Measurements from ENCODE around the gene FRS2.
"Not testable (repeated sequence)": the region's sequence is repeated elsewhere in the genome, so short reads cannot be mapped to it uniquely, and the experiment has no call there.

Gene FRS2

DNA sequence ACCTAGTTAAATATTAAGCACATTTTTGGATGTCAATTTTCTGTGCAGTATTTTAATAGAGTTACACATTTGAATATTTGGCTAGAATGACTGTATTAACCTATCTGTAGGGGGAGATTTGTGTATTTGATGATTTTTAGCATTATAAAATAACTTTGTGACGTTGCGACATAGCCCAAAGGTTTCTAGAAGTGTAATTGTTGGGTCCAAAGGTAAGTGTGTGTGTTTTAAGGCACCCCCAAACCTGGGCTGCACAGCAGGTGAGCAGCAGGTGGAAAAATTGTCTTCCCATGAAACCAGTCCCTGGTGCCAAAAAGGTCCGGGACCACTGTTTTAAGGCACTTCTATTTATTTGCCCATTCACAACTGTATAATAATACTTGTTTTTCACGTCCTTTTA lies 118.3 kb downstream of the FRS2 start:
- no peak for DNase-seq

DNA sequence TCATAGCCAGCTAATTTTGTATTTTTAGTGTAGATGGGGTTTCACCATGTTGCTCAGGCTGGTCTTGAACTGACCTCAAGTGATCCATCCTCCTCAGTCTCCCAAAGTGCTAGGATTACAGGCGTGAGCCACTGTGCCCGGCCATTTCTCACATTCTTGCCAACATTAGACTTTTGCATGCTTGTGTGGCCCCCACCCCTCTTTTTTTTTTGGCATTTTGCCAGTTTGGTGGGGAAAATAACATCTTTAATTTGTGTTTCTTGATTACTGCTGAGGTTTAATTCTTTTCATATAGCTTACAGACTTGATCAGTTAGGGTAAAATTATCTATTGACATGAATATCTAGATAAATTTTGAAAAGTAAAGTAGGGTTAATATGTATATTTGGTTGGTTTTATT lies 118.9 kb downstream of the FRS2 start:
- no peak for DNase-seq

DNA sequence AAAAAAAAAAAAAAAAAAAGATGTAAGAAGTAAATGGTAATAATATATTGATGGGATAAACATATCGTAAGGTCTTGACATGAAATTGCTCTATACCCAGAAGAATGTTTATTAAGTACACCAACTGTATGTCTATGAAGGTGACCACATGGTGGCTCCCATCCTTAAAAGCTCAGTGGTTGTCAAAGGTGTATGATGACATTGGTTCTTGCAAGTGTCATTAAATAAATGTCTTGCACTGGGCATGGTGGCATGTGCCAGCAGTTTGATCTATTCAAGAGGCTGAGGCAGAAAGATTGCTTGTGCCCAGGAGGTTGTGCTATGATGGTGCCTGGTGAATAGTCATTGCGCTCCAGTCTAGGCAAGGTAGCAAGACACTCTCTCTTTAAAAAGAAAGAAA lies 125.5 kb downstream of the FRS2 start:
- no peak for DNase-seq

DNA sequence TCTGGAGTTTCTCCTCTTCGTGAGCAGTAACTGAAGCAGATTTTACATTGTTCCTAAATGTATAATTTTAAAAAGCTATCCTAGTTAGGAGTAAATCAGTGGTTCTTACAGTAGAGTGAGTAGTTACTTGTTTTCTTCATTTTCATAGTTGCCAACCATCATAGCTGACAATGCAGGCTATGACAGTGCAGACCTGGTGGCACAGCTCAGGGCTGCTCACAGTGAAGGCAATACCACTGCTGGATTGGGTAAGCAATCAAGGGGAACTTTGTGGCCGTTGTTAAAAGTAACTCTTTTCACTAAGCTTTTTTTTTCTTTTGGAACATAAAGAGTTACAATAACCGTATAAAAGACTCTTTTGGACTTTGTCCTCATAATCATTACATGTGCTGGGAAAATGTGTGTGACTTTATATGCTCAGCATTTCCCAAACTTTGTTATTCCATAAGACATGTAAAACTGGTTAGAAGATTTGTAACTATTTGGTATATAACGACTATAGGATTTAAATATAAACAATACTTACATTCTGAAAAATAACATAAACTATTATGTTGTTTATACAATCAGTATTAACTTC lies 128.1 kb downstream of the FRS2 start:
- DNase-seq, result no peak

DNA sequence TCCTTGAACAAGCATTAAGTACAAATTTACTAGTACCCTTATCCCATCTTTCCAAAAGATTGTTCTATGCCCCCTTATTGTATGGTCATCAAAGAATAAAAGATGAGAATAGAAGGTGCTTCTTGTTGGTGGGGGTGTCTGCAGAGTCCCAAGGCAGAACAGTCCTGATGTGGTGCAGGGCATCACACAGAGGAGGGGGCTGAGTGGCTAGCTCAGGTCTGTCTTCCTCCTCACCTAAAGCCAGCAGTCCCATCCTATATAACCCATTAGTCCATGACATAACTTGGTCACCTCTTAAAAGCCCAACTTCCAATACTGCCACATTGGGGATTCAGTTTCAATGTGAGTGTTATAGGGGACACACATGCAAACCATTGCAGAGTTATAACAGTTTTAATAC lies 130.6 kb downstream of the FRS2 start:
- DNase-seq, result no peak

DNA sequence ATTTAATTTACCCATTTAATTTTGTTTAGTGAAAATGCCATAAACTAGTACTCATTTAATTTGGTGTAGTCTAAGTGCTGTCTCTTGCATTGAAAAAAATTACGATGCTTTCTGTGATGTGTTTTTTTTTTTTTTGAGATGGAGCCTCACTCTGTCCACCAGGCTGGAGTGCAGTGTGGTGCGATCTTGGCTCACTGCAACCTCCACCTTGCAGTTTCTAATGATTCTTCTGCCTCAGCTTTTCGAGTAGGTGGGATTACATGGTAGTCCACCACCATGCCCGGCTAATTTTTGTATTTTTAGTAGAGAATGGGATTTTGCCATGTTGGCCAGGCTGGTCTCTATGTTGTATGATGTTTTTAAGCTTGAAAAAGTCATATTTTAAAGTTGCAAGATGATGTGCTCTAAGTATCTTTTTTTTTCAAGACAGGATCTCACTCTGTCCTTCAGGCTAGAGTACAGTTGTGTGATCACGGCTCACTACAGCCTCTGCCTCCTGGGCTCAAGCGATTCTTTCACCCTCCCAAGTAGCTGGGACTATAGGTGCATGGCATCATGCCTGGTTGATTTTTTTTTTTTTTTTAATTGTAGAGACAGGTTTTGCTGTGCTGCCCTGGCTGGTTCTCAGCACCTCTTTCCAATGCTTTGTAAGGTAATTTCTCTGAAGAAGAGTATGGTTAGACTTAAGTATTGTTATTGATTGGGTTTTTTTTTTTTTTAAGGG lies 131.9 kb downstream of the FRS2 start:
- no peak for DNase-seq

DNA sequence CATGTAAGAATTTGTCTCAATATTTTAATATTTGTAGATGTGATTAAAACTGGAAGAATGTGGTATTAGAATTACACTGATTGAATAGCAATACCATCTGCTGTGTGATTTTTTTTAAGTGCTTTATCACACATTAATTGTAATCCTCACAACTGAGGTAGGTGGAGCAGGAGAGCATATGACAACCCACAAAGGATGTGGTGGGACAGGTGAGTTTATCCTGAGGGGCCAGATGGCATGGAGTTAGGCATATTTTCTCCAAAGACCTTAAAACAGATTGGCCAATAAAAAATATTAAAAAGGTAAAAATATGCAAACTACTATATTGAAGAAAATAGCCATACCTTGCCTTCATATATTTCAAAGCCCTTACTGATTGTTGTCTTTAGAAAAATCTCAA lies 132.8 kb downstream of the FRS2 start:
- DNase-seq, result no peak

DNA sequence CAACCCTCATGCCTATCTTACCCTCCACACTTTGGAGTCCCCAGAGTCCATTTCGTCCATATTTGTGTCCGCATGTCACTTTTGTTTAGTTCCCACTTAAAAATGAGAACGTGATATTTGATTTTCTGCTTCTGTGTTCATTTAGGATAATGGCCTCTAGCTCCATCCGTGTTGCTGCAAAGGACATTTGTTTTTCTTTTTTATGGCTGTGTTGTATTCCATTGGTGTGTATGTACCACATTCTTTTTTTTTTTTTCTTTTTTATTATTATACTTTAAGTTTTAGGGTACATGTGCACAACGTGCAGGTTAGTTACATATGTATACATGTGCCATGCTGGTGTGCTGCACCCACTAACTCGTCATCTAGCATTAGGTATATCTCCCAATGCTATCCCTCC lies 133.4 kb downstream of the FRS2 start:
- not testable (repeated sequence) for DNase-seq

DNA sequence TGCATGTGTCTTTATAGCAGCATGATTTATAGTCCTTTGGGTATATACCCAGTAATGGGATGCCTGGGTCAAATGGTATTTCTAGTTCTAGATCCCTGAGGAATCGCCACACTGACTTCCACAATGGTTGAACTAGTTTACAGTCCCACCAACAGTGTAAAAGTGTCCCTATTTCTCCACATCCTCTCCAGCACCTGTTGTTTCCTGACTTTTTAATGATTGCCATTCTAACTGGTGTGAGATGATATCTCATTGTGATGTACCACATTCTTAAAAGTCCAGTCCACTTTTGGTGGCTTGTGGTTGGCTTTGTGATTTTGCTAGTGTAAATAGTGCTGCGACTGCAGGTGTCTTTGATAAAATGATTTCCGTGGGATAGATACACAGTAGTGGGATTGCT lies 134.1 kb downstream of the FRS2 start:
- DNase-seq, result not testable (repeated sequence)

DNA sequence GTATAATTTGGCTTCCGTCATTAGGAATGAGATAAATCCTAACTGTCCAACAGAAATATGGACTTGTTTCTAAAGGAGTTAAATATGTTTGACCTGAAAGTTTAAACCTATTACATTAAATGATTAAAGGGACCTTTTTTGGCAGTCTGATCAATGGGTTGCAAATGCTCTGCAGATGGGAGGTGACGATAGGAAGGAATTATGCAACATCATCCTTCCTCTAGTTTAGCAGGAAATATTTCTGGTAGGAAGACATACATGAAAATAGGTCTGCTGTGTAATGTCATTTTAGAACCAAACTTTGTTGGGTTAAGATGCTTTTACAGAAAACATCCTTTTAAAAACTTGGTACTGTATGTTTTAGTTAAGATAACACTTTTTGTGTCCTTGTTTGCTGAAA lies 137.9 kb downstream of the FRS2 start:
- no peak for DNase-seq

DNA sequence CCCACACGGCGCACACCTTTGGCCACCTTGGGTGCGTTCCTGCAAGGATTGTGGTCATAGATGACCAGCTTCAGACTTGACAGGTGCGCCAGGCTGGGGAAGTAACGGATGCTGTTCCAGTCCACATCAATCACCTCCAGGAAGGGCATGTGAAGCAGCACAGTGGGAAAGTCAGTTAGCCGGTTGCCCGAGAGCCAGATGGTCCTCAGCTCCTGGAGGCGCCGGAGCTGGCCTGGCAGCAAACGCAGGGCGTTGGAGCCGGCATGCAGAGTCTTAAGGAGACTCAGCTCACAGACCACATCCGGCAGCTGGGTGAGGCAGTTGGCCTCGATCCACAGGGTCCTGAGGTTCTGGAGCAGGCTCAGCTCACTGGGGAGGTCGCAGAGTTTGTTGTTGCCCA lies 139.9 kb downstream of the FRS2 start:
- no peak for DNase-seq

DNA sequence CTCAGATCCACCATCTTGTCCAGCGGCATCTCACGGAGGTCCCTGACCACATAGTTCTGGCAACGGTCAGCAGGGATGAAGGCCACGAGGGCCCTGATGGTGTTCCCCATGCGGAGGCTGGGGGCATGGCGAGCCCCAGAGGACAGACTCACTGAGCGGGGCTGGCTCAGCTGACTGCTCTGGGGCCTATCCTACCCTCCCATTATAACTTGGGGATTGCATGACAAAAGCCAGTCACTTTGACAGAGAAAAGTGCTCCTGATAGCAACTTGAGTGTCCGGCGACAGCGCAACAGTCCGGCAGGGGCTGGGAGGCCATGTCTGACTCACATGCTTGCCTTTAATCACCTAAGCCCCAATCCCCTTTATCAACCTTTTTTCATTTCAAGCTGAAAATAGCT lies 140.5 kb downstream of the FRS2 start, which contains the start of gene LRRC10:
LRRC10 (minus strand) TSS at position 179 of the 400 bp plus-strand sequence; CDS start at position 110, 69 bp downstream.
- DNase-seq, result no peak

DNA sequence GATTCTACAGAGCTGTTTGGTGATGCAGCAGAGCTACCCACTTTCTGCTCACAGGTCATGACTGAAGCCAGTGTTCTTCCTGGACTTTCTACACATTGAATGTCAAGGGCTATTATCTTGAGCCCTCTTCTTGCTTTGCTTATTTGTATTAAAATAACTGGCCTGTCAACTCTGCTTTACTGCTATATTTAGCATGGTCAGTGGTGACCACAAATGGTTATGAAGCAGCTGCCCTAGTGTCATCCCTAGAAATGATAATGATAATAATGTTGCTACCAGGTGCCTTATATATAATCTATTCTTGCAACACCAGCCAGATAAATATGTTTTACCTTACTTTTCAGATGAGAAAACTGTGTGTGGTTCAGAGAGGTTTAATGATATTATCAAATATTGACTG lies 143.2 kb downstream of the FRS2 start:
- DNase-seq, result no peak

DNA sequence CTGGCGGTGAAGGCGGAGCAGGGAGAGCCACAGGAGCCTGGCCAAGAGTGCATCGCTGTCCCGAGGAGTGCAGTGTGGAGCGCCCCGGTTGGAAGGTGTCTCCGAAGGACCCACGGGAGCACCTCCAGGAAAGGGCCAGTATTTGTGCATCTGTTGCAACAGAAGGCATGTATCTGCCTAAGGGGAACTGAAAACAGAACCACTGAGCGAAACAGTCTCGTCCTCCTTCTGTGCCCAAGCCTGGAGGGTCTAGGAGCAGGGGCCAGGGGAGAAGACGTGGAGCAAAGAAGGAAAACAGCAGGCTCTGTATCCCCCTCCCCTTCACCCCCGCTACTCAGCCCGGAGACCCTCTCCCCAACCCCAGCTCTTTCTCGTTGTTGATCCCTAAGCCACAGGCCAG lies 145.8 kb downstream of the FRS2 start:
- DNase-seq, result no peak

DNA sequence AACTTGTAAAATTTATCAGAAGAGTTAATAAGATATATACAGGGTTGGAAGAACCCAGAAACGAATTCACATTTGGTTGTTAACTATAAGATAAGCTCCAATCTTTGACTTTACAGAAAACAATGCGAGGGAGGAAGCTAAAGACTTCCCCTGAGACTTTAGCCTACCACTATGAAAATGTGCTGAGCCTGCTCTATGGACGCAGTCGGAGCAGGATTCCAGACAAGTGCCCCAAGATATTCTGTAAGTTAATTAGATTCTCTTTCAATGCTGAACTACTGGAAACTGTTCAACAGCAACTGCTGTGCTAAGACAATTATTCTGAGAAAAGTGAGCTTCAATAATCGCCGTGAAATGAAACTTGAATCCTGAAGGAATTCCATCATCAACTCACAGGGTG lies 148.9 kb downstream of the FRS2 start:
- DNase-seq, result no peak

DNA sequence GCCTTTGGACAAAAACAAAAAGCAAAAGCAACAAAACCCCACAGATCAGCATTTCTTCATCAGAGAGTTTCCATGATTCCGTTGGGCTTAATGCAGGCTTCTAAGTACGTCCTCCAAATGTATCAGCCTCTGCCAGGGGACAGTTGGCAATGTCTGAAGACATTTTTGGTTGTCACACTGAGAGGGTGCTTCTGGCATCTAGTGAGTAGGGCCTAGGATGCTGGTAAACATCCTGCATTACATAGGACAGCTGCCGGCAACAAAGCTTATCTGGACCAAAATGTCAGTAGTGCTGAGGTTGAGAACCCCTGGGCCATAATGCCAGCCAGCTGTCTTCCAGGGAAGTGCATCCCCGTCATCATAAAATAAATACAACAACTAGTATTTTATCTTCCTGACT lies 149.9 kb downstream of the FRS2 start:
- no peak for DNase-seq

DNA sequence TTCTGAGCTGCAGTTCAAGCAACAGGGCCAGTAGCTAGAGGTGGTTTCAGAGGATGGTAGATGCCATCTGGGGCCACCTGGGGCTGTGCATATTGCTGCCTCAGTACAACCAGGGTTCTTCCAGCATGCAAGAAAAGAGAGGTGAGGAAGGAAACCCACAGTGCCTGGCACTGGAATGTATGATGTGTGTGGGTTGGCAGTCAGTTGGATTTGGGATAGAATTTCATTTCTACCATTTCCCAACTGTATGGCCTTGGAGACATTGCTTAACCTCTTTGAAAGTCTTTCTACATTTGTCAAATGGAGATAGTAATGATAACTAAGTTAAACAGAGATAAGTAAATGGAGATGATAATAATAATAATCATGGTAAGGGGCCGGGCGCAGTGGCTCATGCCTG lies 150.7 kb downstream of the FRS2 start:
- no peak for DNase-seq

DNA sequence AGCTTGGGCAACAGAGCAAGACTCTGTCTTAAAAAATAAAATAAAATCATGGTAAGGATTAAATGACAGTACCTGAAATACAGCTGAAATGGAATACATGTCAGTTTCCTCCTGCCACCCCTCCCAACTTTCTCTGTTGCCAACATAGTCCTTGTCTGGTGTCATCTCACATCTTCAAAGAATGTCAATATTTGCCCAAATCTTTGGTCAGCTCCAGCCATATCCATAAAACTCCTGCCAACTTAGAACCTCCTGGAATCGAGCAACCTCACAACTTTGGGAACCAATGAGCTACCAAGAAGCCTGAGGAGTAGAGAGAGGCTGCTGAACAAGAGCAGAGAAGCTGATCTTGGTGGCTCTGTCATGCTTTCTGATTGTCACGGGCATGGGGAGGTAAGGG lies 151.4 kb downstream of the FRS2 start:
- DNase-seq, result no peak

DNA sequence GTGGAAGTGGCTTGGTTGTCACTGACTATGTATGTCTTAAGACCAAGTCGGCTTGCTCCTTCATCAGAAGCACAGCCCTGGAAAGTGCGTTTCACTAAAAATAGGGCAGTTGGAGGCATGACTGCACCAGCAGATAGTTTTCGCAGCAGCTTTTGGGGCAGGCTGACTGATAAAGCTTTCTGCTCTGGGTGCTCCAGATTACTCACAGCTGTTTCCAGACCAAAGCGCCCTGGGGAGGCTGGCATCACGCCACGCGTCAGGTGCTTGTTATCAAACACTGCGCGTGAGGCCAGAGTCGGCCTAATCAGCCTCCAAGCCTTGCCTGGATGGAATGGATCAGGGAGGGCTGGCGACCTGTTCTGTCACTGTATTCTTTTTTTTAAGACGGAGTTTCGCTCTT lies 153.8 kb downstream of the FRS2 start:
- DNase-seq, result no peak

DNA sequence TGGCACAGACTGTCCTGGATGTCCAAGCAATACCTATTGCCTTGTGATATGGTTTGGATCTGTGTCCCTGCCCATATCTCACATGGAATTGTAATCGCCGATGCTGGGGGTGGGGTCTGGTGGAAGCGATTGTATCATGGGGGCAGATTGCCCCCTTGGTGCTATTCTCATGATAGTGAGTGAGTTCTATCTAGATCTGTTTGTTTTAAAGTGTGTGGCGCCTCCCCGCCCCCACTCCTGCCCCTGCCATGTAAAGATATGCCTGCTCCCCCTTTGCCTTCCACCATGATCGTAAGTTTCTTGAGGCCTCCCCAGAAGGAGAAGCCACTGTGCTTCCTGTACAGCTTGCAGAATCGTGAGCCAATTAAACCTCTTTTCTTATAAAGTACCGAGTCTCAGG lies 157.3 kb downstream of the FRS2 start:
- no peak for DNase-seq
